ENCODE data around the gene EGFR.

The EGFR gene

GRCh38 chr7:55058314-55058713 lies 39.5 kb downstream of the EGFR start:
- H3F3A ChIP-seq (ENCODE audit: insufficient read depth), result no peaks in the 10 kb centered on the region
- H2AFZ ChIP-seq (ENCODE audit: low read depth, low read length, severe bottlenecking), result no peak overlapping the region
- H3K4me2 ChIP-seq (ENCODE audit: low read depth, low read length, poor library complexity, severe bottlenecking), result no peak overlapping the region
- no peaks in the 10 kb centered on the region for H3K79me2 ChIP-seq (ENCODE audit: insufficient read depth, low read length)
- no peak overlapping the region for H3K27ac ChIP-seq (ENCODE audit: low read depth, low read length)
- no peak overlapping the region for H3K4me3 ChIP-seq (ENCODE audit: insufficient read depth, low read length, poor library complexity, severe bottlenecking)
- H3K9me3 ChIP-seq (ENCODE audit: insufficient read depth, low read length), result no peaks in the 10 kb centered on the region
- H4K20me1 ChIP-seq (ENCODE audit: low read depth, low read length), result no peaks in the 10 kb centered on the region
- no peaks in the 10 kb centered on the region for H3K9me2 ChIP-seq (replicated peaks; ENCODE audit: insufficient read depth, low read length)
- H3K9ac ChIP-seq (ENCODE audit: low read length), result no peak overlapping the region
- TF ChIP-seq CTCF (IDR thresholded peaks at IDR 0.05; ENCODE audit: insufficient read depth, low read length, poor library complexity, severe bottlenecking), result no peak
- no peak for TF ChIP-seq EZH2phosphoT487 (conservative IDR thresholded peaks at IDR 0.05; ENCODE audit: low read length)
- no peaks in the 10 kb centered on the region for H3K27me3 ChIP-seq (ENCODE audit: low read length)
- no peaks in the 10 kb centered on the region for H3K36me3 ChIP-seq (ENCODE audit: low read length)

DNA sequence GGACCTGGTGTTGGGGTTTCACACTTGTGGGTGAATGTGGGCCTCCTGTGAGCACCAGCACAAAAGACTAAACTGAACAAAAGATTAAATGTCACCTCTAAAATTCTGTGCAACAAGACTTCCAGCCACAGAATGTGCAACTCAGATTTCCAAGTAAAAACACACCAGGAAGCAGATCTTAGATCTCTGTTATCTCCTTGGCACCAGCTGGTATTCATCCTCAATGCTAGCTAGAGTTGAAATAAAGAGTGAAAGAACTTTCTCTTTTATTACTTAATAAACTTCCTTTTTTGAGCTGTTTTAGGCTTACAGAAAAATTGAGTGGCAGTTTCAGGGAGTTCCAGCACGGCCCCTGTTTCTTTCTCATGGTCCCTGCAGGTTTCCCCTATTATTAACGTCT lies 40.2 kb downstream of the EGFR start:
- no peak overlapping the region for H3K4me2 ChIP-seq (ENCODE audit: low read depth, low read length, poor library complexity, severe bottlenecking)
- no peaks in the 10 kb centered on the region for H3K9me3 ChIP-seq (ENCODE audit: insufficient read depth, low read length)
- H3K27ac ChIP-seq (ENCODE audit: low read depth, low read length), result no peak overlapping the region
- H3K36me3 ChIP-seq (ENCODE audit: low read length), result no peaks in the 10 kb centered on the region
- H3K27me3 ChIP-seq (ENCODE audit: low read length), result no peaks in the 10 kb centered on the region
- no peak overlapping the region for H2AFZ ChIP-seq (ENCODE audit: low read depth, low read length, severe bottlenecking)
- no peaks in the 10 kb centered on the region for H4K20me1 ChIP-seq (ENCODE audit: low read depth, low read length)
- H3K79me2 ChIP-seq (ENCODE audit: insufficient read depth, low read length), result no peaks in the 10 kb centered on the region
- H3K4me3 ChIP-seq (ENCODE audit: insufficient read depth, low read length, poor library complexity, severe bottlenecking), result no peak overlapping the region
- no peaks in the 10 kb centered on the region for H3K9me2 ChIP-seq (replicated peaks; ENCODE audit: insufficient read depth, low read length)
- TF ChIP-seq EZH2phosphoT487 (conservative IDR thresholded peaks at IDR 0.05; ENCODE audit: low read length) (no peak), CTCF (IDR thresholded peaks at IDR 0.05; ENCODE audit: insufficient read depth, low read length, poor library complexity, severe bottlenecking) (no peak)
- H3K9ac ChIP-seq (ENCODE audit: low read length), result no peak overlapping the region
- H3F3A ChIP-seq (ENCODE audit: insufficient read depth), result no peaks in the 10 kb centered on the region

- H3K9ac ChIP-seq (ENCODE audit: low read length), result no peak overlapping the region
- no peak overlapping the region for H3K4me3 ChIP-seq (ENCODE audit: insufficient read depth, low read length, poor library complexity, severe bottlenecking)
- no peak overlapping the region for H3K4me2 ChIP-seq (ENCODE audit: low read depth, low read length, poor library complexity, severe bottlenecking)
- H3K27ac ChIP-seq (ENCODE audit: low read depth, low read length), result no peak overlapping the region
- no peaks in the 10 kb centered on the region for H3K36me3 ChIP-seq (ENCODE audit: low read length)
- H3F3A ChIP-seq (ENCODE audit: insufficient read depth), result no peaks in the 10 kb centered on the region
- no peak overlapping the region for H2AFZ ChIP-seq (ENCODE audit: low read depth, low read length, severe bottlenecking)
- no peaks in the 10 kb centered on the region for H3K27me3 ChIP-seq (ENCODE audit: low read length)
- no peaks in the 10 kb centered on the region for H3K9me2 ChIP-seq (replicated peaks; ENCODE audit: insufficient read depth, low read length)
- H3K9me3 ChIP-seq (ENCODE audit: insufficient read depth, low read length), result no peaks in the 10 kb centered on the region
- H4K20me1 ChIP-seq (ENCODE audit: low read depth, low read length), result no peaks in the 10 kb centered on the region
- TF ChIP-seq EZH2phosphoT487 (conservative IDR thresholded peaks at IDR 0.05; ENCODE audit: low read length), result no peak
- TF ChIP-seq CTCF (IDR thresholded peaks at IDR 0.05; ENCODE audit: insufficient read depth, low read length, poor library complexity, severe bottlenecking), result no peak
- H3K79me2 ChIP-seq (ENCODE audit: insufficient read depth, low read length), result no peaks in the 10 kb centered on the region
Measured at GRCh38 chr7:55060085-55060484, 41.3 kb downstream of the EGFR start.

GRCh38 chr7:55060636-55061022 lies 41.8 kb downstream of the EGFR start:
- H3K27me3 ChIP-seq (ENCODE audit: low read length), result no peaks in the 10 kb centered on the region
- H3K9ac ChIP-seq (ENCODE audit: low read length), result no peak overlapping the region
- no peak overlapping the region for H2AFZ ChIP-seq (ENCODE audit: low read depth, low read length, severe bottlenecking)
- H3K9me3 ChIP-seq (ENCODE audit: insufficient read depth, low read length), result no peaks in the 10 kb centered on the region
- no peaks in the 10 kb centered on the region for H4K20me1 ChIP-seq (ENCODE audit: low read depth, low read length)
- no peaks in the 10 kb centered on the region for H3K79me2 ChIP-seq (ENCODE audit: insufficient read depth, low read length)
- H3K9me2 ChIP-seq (replicated peaks; ENCODE audit: insufficient read depth, low read length), result no peaks in the 10 kb centered on the region
- TF ChIP-seq CTCF (IDR thresholded peaks at IDR 0.05; ENCODE audit: insufficient read depth, low read length, poor library complexity, severe bottlenecking), result no peak
- TF ChIP-seq EZH2phosphoT487 (conservative IDR thresholded peaks at IDR 0.05; ENCODE audit: low read length), result no peak
- H3K4me3 ChIP-seq (ENCODE audit: insufficient read depth, low read length, poor library complexity, severe bottlenecking), result no peak overlapping the region
- H3K27ac ChIP-seq (ENCODE audit: low read depth, low read length), result no peak overlapping the region
- no peak overlapping the region for H3K4me2 ChIP-seq (ENCODE audit: low read depth, low read length, poor library complexity, severe bottlenecking)
- H3K36me3 ChIP-seq (ENCODE audit: low read length), result no peaks in the 10 kb centered on the region
- H3F3A ChIP-seq (ENCODE audit: insufficient read depth), result no peaks in the 10 kb centered on the region
